Psoas muscle (tissue), 8 donors: ENCODE data around the gene ANO3. TPM values are rescaled to one million over a fixed set of nuclear protein-coding genes. Genes with fewer than 3 reads are reported as not detected.
"Not testable (repeated sequence)": the region's sequence is repeated elsewhere in the genome, so short reads cannot be mapped to it uniquely, and the experiment has no call there.

Experiments used
- ATAC-seq, 4 donors: fragments of 200-7000 bp; cut with Tn5 transposase; one replicate each; pipeline ENCODE4 v1.9.1; 2020; ENCODE audit warnings: moderate library complexity in 3 of 4, mild to moderate bottlenecking in 2 of 4
- DNase-seq, 2 donors: peaks; one replicate each; pipeline ENCODE4 v3.0.0-alpha.2; 2020
- H3K27ac ChIP-seq: fragments of 200-600 bp; one replicate; pipeline ENCODE4 v1.8.0; 2022
- H3K27me3 ChIP-seq, 3 donors: fragments of 200-600 bp in 1 of 3; one replicate each; pipeline versions ENCODE4 v1.6.1 to v1.8.0; 2013 to 2022; ENCODE audit warnings: low read length in 2 of 3, mild to moderate bottlenecking in 2 of 3, moderate library complexity in 1 of 3; ENCODE audit not compliant: insufficient read depth in 3 of 3
- H3K36me3 ChIP-seq, 2 donors: fragments of 200-600 bp in 1 of 2; one replicate each; pipeline versions ENCODE4 v1.6.1 to v1.8.0; 2013 to 2022; ENCODE audit warnings: low read depth in 1 of 2, mild to moderate bottlenecking in 1 of 2, moderate library complexity in 1 of 2; ENCODE audit not compliant: insufficient read depth in 1 of 2
- H3K4me1 ChIP-seq: fragments of 200-600 bp; one replicate; pipeline ENCODE4 v1.8.0; 2022
- H3K4me3 ChIP-seq: fragments of 200-600 bp; one replicate; pipeline ENCODE4 v1.8.0; 2022; ENCODE audit warnings: mild to moderate bottlenecking
- H3K9me3 ChIP-seq: fragments of 200-600 bp; one replicate; pipeline ENCODE4 v1.8.0; 2022
- WGBS, 3 donors: extraction: QIAGEN DNeasy Blood & Tissue Kit; methylation state at CpG; one replicate each; pipeline versions ENCODE4 v1.1.6 to v1.1.7; 2013; 5-methylcytosine and 5-hydroxymethylcytosine counted together
- intact Hi-C, 2 donors: fragments of 100-400 bp; cut with DNase I; formaldehyde crosslinking; loops; one replicate each; pipeline versions ENCODE4 v1.11.0 to v1.14.2; 2022
- polyA plus RNA-seq, 3 donors: library from polyadenylated mRNA; stranded (reverse); fragments of 200-250 nt; gene quantifications; one replicate each; pipeline ENCODE4 v1.2.3, GENCODE V29; 2013
- total RNA-seq, 4 donors: library from RNA; stranded (reverse); fragmentation: NEBNext Ultra II Directional in 2 of 4; extraction: Animal tissue kit (Norgen Biotek cat#: 25700) in 2 of 4; gene quantifications; one replicate each; pipeline versions ENCODE4 v1.2.1 to v1.2.4, GENCODE V29; 2021 to 2023
- TF ChIP-seq, protein P1 (sequence below): fragments of 200-600 bp; IDR thresholded peaks from one replicate; pipeline ENCODE4 v1.8.0; 2022; ENCODE audit warnings: antibody characterized with exemption
- donor health status: healthy with polysubstance abuse.
- donor health status: DM: no; HTN: no; CAD: no; lungs with moderate emphysema.
- donor health status: Bipolar disorder and iron deficiency.
- donor health status: healthy.
- donor health status: DM: yes; HTN: yes; CAD: no.
- donor health status: DM: no; HTN: no; CAD: no.
- donor health status: DM: no; HTN: no; CAD: no.
- donor health status: DM: yes; HTN: yes; CAD: no.

The ANO3 gene
- total and polyA plus RNA-seq, 7 donors, result 0.01 TPM; not detected in 6

DNA sequence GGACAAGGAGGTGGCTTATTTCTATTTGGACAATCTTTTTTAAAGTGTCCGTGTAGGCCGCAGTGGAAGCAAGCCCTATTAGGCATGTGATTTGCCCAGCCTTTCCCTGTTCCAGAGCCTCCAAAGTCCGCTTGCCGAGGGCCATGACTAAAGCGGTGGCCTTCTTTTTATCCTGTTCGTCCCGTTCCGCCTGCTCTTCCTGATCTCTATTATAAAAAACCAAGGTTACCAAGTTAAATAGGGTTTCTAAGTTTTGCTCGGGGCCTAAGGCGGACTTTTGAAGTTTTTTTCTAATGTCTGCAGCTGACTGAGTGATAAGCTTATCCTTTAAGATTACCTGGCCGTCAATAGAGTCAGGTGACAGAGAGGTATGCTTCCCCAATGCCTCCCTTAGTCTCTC, 261.8 kb downstream of the ANO3 start:
- ATAC-seq, result no peak
- H3K4me3 ChIP-seq, result no peak overlapping the region
- intact Hi-C loops, result no loop called here
- no peak for DNase-seq
- H3K27ac ChIP-seq, result no peak overlapping the region
- no peaks in the 10 kb centered on the region for H3K4me1 ChIP-seq
- no peaks in the 10 kb centered on the region for H3K9me3 ChIP-seq
- H3K27me3 ChIP-seq, result no peaks in the 10 kb centered on the region
- H3K36me3 ChIP-seq, result no peaks in the 10 kb centered on the region
- TF ChIP-seq, protein P1, sequence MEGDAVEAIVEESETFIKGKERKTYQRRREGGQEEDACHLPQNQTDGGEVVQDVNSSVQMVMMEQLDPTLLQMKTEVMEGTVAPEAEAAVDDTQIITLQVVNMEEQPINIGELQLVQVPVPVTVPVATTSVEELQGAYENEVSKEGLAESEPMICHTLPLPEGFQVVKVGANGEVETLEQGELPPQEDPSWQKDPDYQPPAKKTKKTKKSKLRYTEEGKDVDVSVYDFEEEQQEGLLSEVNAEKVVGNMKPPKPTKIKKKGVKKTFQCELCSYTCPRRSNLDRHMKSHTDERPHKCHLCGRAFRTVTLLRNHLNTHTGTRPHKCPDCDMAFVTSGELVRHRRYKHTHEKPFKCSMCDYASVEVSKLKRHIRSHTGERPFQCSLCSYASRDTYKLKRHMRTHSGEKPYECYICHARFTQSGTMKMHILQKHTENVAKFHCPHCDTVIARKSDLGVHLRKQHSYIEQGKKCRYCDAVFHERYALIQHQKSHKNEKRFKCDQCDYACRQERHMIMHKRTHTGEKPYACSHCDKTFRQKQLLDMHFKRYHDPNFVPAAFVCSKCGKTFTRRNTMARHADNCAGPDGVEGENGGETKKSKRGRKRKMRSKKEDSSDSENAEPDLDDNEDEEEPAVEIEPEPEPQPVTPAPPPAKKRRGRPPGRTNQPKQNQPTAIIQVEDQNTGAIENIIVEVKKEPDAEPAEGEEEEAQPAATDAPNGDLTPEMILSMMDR, result no peak
- WGBS, 3 donors, result 71 to 88% (median 84%) methylated on average over 11 of the region's 11 CpGs

DNA sequence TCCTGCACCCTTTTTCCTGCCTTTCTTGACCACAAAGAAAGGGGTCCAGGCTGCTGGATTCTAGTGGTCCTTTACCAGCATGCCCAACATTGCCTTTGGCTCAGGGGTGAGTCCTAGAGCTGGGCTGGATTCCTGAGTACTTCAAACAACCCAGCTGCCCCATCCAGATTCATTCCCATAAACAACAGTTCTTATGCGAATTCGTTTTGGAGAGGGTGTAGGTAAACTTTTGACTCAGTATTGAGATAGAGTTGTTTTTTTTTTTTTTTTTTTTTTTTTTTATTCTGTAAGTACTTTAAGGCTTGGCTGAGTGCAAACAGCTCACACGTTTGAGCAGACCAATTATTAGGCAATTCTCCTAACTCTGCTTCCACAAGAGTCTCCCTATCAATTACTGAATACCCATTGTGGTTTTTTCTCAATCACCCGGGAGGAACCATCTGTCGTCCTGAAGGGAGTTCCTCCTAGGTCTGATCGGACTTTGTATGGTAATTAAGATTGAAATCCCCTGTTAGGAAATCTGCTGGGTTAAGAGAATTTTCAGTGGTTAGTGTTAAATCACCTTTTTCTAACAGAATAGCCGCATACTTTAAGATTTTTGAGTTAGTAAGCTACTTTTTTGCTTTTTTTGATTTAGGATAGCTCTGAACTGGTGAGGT, 263.4 kb downstream of the ANO3 start:
- H3K9me3 ChIP-seq, result not testable (repeated sequence)

DNA sequence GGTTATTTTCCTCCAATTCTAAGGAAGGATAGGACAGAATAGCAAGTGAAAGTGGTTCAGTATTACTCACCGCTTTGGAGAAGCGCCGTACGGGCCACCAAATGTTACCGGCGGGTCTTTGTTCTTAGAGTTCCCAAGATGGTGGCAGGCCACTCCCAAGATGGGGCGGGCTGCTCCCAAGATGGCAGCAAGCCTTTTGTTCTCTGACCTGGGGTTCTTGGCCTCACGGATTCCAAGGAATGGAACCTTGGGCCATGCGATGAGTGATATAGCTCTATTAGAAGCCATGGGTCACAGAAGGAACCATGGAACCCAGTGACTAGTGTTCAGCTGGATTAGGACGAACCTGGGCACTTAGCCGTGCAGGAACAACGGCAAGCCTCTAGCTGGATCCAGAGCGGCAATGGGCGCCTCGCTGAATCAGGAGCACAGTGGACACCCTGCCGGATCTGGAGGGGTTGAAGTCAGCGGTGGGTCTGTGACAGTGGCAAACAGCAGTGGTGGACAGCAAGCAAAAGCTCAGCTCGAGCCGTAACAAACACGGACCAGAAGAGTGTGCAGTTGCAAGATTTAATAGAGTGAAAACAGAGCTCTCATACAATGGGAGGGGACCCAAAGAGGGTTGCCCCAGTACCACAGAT, 265.2 kb downstream of the ANO3 start:
- H3K36me3 ChIP-seq, H3K4me1 ChIP-seq, intact Hi-C loops, DNase-seq, H3K4me3 ChIP-seq, H3K27me3 ChIP-seq, ATAC-seq, H3K9me3 ChIP-seq, H3K27ac ChIP-seq: not testable (repeated sequence)
- 90 to 95% (median 90%) methylated on average over 20 of the region's 20 CpGs for WGBS, 3 donors

More for the DNA sequence above, 263.4 kb downstream of the ANO3 start:
- H3K4me3 ChIP-seq, H3K27ac ChIP-seq, H3K36me3 ChIP-seq, intact Hi-C loops, H3K27me3 ChIP-seq, H3K4me1 ChIP-seq, DNase-seq, ATAC-seq: not testable (repeated sequence)
- 59 to 66% (median 64%) methylated on average over 7 of the region's 7 CpGs for WGBS, 3 donors

DNA sequence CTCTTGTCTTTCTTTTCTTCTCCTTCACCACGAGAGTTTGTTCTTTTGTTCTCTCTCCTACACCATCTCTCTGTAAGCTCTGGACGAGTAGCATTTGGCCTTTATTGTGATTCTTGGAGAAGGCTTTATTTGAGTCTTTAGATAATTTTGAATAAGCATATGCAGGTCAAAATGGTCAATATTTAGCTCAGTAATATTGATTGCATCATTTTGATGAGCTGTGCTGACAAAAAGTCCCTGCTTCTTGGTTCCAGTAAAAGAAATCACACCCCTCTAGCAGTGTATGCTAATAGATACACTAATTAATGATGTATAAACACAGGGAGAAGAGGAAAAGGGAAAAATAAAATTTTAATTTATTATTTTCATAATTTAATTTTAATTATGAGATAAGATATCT, 266.0 kb downstream of the ANO3 start:
- intact Hi-C loops, result no loop called here
- no peaks in the 10 kb centered on the region for H3K36me3 ChIP-seq
- H3K4me3 ChIP-seq, result no peak overlapping the region
- H3K4me1 ChIP-seq, result no peaks in the 10 kb centered on the region
- no peaks in the 10 kb centered on the region for H3K27me3 ChIP-seq
- no peak for ATAC-seq
- H3K9me3 ChIP-seq, result no peaks in the 10 kb centered on the region
- TF ChIP-seq, protein P1, result no peak
- 82 to 86% (median 84%) methylated on average over 2 of the region's 2 CpGs for WGBS, 3 donors
- H3K27ac ChIP-seq, result no peak overlapping the region
- DNase-seq, result no peak

DNA sequence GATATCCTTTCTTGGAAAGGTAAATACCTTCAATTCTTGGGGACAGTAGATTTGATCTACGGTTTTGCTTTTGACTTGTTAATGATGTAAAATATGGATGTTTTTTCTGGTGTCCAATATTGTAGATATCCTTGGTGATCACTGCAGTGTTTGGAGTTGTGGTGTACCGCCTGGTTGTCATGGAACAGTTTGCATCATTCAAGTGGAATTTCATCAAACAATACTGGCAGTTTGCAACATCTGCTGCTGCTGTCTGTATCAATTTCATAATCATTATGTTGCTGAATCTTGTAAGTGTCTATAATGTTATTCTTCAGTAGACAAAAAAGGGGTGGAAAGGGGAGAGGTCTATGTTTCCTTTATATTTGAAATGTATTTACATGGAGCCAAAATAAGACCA, 267.5 kb downstream of the ANO3 start:
- TF ChIP-seq, protein P1, result no peak

More for the DNA sequence above, 267.5 kb downstream of the ANO3 start:
- intact Hi-C loops, result no loop called here
- H3K4me3 ChIP-seq, result no peak overlapping the region
- no peaks in the 10 kb centered on the region for H3K4me1 ChIP-seq
- no peak for DNase-seq
- H3K9me3 ChIP-seq, result no peaks in the 10 kb centered on the region
- WGBS, 3 donors, result 40 to 54% (median 51%) methylated on average over 2 of the region's 2 CpGs
- ATAC-seq, result no peak
- no peak overlapping the region for H3K27ac ChIP-seq
- no peaks in the 10 kb centered on the region for H3K36me3 ChIP-seq
- H3K27me3 ChIP-seq, result no peaks in the 10 kb centered on the region
